Esophagus muscularis mucosa (tissue), 4 donors: Measurements from ENCODE around the gene TJP1. TPM values are rescaled to one million over a fixed set of nuclear protein-coding genes. Genes with fewer than 3 reads are reported as not detected.

Experiments
- DNase-seq: peaks from one replicate; pipeline ENCODE4 v3.0.0-alpha.2; 2017; ENCODE audit errors: extremely low spot score
- H3K27ac ChIP-seq, 4 donors: fragments of 200-600 bp; sonication (generic); replicated peaks in 1 of 4; 1 replicate in 3 of 4; 2 replicates in 1 of 4; pipeline ENCODE4 v1.5.1; 2016 to 2019; ENCODE audit warnings: mild to moderate bottlenecking in 1 of 4
- H3K27me3 ChIP-seq, 4 donors: fragments of 200-600 bp; sonication (generic); one replicate each; pipeline versions ENCODE4 v1.5.1 to v1.6.0; 2016 to 2019
- H3K36me3 ChIP-seq, 4 donors: fragments of 200-600 bp; sonication (generic); one replicate each; pipeline ENCODE4 v1.5.1; 2016 to 2019
- H3K4me1 ChIP-seq, 4 donors: fragments of 200-600 bp; sonication (generic); one replicate each; pipeline ENCODE4 v1.5.1; 2016 to 2019
- H3K4me3 ChIP-seq, 4 donors: fragments of 200-600 bp; sonication (generic); 1 replicate in 2 of 4; 2 replicates in 2 of 4; pipeline ENCODE4 v1.5.1; 2016 to 2019; ENCODE audit warnings: mild to moderate bottlenecking in 4 of 4, moderate library complexity in 1 of 4
- H3K9me3 ChIP-seq, 4 donors: fragments of 200-600 bp; sonication (generic); 1 replicate in 3 of 4; 2 replicates in 1 of 4; pipeline ENCODE4 v1.5.1; 2016 to 2019
- CTCF ChIP-seq, 3 experiments: fragments of 200-600 bp in 2 of 3; fragments of 450-650 bp in 1 of 3; sonication (generic) in 2 of 3; IDR thresholded peaks; one replicate each; pipeline ENCODE4 v1.5.1; 2017 to 2019; ENCODE audit warnings: antibody characterized with exemption in 3 of 3, mild to moderate bottlenecking in 2 of 3, moderate library complexity in 1 of 3
- EP300 ChIP-seq: sonication (generic); formaldehyde crosslinking; IDR thresholded peaks from one replicate; pipeline ENCODE4 v1.6.1; 2017; ENCODE audit warnings: antibody characterized with exemption
- POLR2A ChIP-seq: fragments of 450-650 bp; IDR thresholded peaks from one replicate; pipeline ENCODE4 v1.6.1; 2017; ENCODE audit warnings: antibody characterized with exemption, moderate library complexity, mild to moderate bottlenecking, low read depth
- POLR2AphosphoS5 ChIP-seq, 2 donors: sonication (generic); formaldehyde crosslinking; IDR thresholded peaks; one replicate each; pipeline ENCODE4 v1.6.1; 2017; ENCODE audit warnings: antibody characterized with exemption in 2 of 2
- WGBS: methylation state at CpG from one replicate; pipeline ENCODE4 v1.1.5; 2018; 5-methylcytosine and 5-hydroxymethylcytosine counted together
- intact Hi-C: fragments of 100-400 bp; cut with DNase I; formaldehyde crosslinking; loops from one replicate; pipeline ENCODE4 v1.15.1; 2023
- total RNA-seq, 4 donors: library from RNA; depleted of rRNA; stranded (reverse); fragments of >200 nt; gene quantifications; one replicate each; pipeline versions ENCODE4 v1.1.0 to v1.2.1, GENCODE V29; 2016

Gene TJP1
- total RNA-seq, 4 donors from 2014 or later: 69.4 to 108 (median 90.2) TPM

- Histone ChIP-seq H3K27ac (no peak overlapping the region), H3K4me1 (peaks cover 16 to 22% (median 21%) of the 10 kb centered on the region in 4 donors), H3K36me3 (no peaks in the 10 kb centered on the region), H3K27me3 (no peaks in the 10 kb centered on the region), H3K9me3 (no peaks in the 10 kb centered on the region), H3K4me3 (no peak overlapping the region)
- TF ChIP-seq EP300: no peak
- intact Hi-C loops: no loop called here
- no peak for DNase-seq
Observed at GRCh38 chr15:29778382-29778781, 43.9 kb downstream of the TJP1 start.

GRCh38 chr15:29776859-29777258 lies 45.4 kb downstream of the TJP1 start:
- Histone ChIP-seq H3K27ac (no peak overlapping the region), H3K9me3 (no peaks in the 10 kb centered on the region), H3K27me3 (no peaks in the 10 kb centered on the region), H3K36me3 (peaks cover 0 to 2% (median 0%) of the 10 kb centered on the region in 4 donors), H3K4me3 (no peak overlapping the region), H3K4me1 (peaks cover 15 to 22% (median 18%) of the 10 kb centered on the region in 4 donors)
- no peak for DNase-seq
- TF ChIP-seq EP300: no peak
- TF ChIP-seq CTCF (IDR thresholded peaks at IDR 0.05): no peak
- TF ChIP-seq POLR2A: no peak
- TF ChIP-seq POLR2AphosphoS5 (IDR thresholded peaks at IDR 0.05): no peak
- intact Hi-C loops: no loop called here
- WGBS: 82% methylated on average over 4 of the region's 4 CpGs

GRCh38 chr15:29774900-29775299 lies 47.4 kb downstream of the TJP1 start:
- intact Hi-C loops: no loop called here
- 63% methylated on average over 6 of the region's 6 CpGs for WGBS

GRCh38 chr15:29773816-29774215 lies 48.5 kb downstream of the TJP1 start:
- intact Hi-C loops: no loop called here
- 77% methylated on average over 1 of the region's 1 CpG for WGBS
- H3K9me3 ChIP-seq: no peaks in the 10 kb centered on the region

More at GRCh38 chr15:29774900-29775299, 47.4 kb downstream of the TJP1 start:
- Histone ChIP-seq H3K9me3 (no peaks in the 10 kb centered on the region), H3K27ac (no peak overlapping the region), H3K27me3 (no peaks in the 10 kb centered on the region), H3K4me1 (peaks cover 15 to 22% (median 16%) of the 10 kb centered on the region in 4 donors), H3K36me3 (peaks cover 5 to 20% (median 9%) of the 10 kb centered on the region in 4 donors), H3K4me3 (no peak overlapping the region)
- TF ChIP-seq POLR2AphosphoS5 (IDR thresholded peaks at IDR 0.05): no peak
- DNase-seq: no peak

GRCh38 chr15:29773000-29773399 lies 49.3 kb downstream of the TJP1 start:
- Histone ChIP-seq H3K4me3 (no peak overlapping the region), H3K36me3 (peaks cover 7 to 33% (median 19%) of the 10 kb centered on the region in 4 donors), H3K27ac (no peak overlapping the region), H3K27me3 (no peaks in the 10 kb centered on the region), H3K4me1 (peaks cover 10 to 27% (median 17%) of the 10 kb centered on the region in 4 donors), H3K9me3 (no peaks in the 10 kb centered on the region)
- WGBS: 96% methylated on average over 4 of the region's 4 CpGs
- no peak for TF ChIP-seq POLR2A
- no peak for TF ChIP-seq EP300
- no peak for TF ChIP-seq CTCF (IDR thresholded peaks at IDR 0.05)
- no peak for TF ChIP-seq POLR2AphosphoS5 (IDR thresholded peaks at IDR 0.05)
- no peak for DNase-seq
- intact Hi-C loops: no loop called here

More at GRCh38 chr15:29773816-29774215, 48.5 kb downstream of the TJP1 start:
- Histone ChIP-seq H3K4me1 (peaks cover 15 to 22% (median 16%) of the 10 kb centered on the region in 4 donors), H3K36me3 (peaks cover 7 to 31% (median 17%) of the 10 kb centered on the region in 4 donors), H3K27ac (no peak overlapping the region), H3K27me3 (no peaks in the 10 kb centered on the region), H3K4me3 (no peak overlapping the region)
- DNase-seq: no peak
- TF ChIP-seq EP300 (no peak), POLR2AphosphoS5 (IDR thresholded peaks at IDR 0.05) (no peak)

- peaks cover 12 to 37% (median 21%) of the 10 kb centered on the region in 4 donors for H3K36me3 ChIP-seq
- 79% methylated on average over 2 of the region's 2 CpGs for WGBS
- H3K4me3 ChIP-seq: no peak overlapping the region
- TF ChIP-seq CTCF (IDR thresholded peaks at IDR 0.05): no peak
- TF ChIP-seq POLR2AphosphoS5 (IDR thresholded peaks at IDR 0.05): no peak
- no peak for TF ChIP-seq POLR2A
- TF ChIP-seq EP300: no peak
- H3K27ac ChIP-seq: no peak overlapping the region
- DNase-seq: no peak
- peaks cover 12 to 33% (median 27%) of the 10 kb centered on the region in 4 donors for H3K4me1 ChIP-seq
- no peaks in the 10 kb centered on the region for H3K9me3 ChIP-seq
- no peaks in the 10 kb centered on the region for H3K27me3 ChIP-seq
- intact Hi-C loops: no loop called here
Observed at GRCh38 chr15:29770796-29771195, 51.5 kb downstream of the TJP1 start.
